Endothelial cell of umbilical vein (primary cell): ENCODE measurements around the gene CMTR1.

ENCODE experiments used
- EZH2 ChIP-seq: IDR thresholded peaks from 2 replicates; pipeline ENCODE4 v1.6.1; 2012; ENCODE audit warnings: borderline replicate concordance, low read depth, mild to moderate bottlenecking, moderate library complexity, low read length, inconsistent platforms; ENCODE audit not compliant: severe bottlenecking
- FOS ChIP-seq: IDR thresholded peaks from 2 replicates; pipeline ENCODE4 v1.6.1; 2011; ENCODE audit warnings: mild to moderate bottlenecking, low read length, moderate library complexity, borderline replicate concordance; ENCODE audit not compliant: insufficient read depth
- JUN ChIP-seq: IDR thresholded peaks from 2 replicates; pipeline ENCODE4 v1.6.1; 2011; ENCODE audit warnings: borderline replicate concordance, low read depth; ENCODE audit not compliant: insufficient read length, insufficient read depth
- MYC ChIP-seq: IDR thresholded peaks from one replicate; pipeline ENCODE4 v1.6.1; 2011; ENCODE audit warnings: mild to moderate bottlenecking, low read depth, low read length
- POLR2A ChIP-seq: IDR thresholded peaks from 2 replicates; pipeline ENCODE4 v1.6.1; 2012; ENCODE audit warnings: low read depth, mild to moderate bottlenecking, control low read depth, low read length
- POLR2AphosphoS5 ChIP-seq: IDR thresholded peaks from 2 replicates; pipeline ENCODE4 v1.6.1; 2012; ENCODE audit warnings: low read depth, mild to moderate bottlenecking, control low read depth, low read length, moderate library complexity; ENCODE audit not compliant: insufficient read depth
- TF ChIP-seq, protein P1 (sequence below), 2 donors: IDR thresholded peaks; 1 replicate in 1 of 2; 2 replicates in 1 of 2; pipeline ENCODE4 v1.5.1; 2011; ENCODE audit warnings: low read length in 2 of 2, mild to moderate bottlenecking in 2 of 2, moderate library complexity in 2 of 2, control low read depth in 1 of 2, inconsistent platforms in 1 of 2, low read depth in 1 of 2; ENCODE audit not compliant: insufficient read depth in 1 of 2; ENCODE audit errors: extremely low read depth in 1 of 2
- TF ChIP-seq, protein P2 (sequence below): IDR thresholded peaks from 2 replicates; pipeline ENCODE4 v1.6.1; 2011; ENCODE audit not compliant: insufficient read depth, insufficient read length

DNA sequence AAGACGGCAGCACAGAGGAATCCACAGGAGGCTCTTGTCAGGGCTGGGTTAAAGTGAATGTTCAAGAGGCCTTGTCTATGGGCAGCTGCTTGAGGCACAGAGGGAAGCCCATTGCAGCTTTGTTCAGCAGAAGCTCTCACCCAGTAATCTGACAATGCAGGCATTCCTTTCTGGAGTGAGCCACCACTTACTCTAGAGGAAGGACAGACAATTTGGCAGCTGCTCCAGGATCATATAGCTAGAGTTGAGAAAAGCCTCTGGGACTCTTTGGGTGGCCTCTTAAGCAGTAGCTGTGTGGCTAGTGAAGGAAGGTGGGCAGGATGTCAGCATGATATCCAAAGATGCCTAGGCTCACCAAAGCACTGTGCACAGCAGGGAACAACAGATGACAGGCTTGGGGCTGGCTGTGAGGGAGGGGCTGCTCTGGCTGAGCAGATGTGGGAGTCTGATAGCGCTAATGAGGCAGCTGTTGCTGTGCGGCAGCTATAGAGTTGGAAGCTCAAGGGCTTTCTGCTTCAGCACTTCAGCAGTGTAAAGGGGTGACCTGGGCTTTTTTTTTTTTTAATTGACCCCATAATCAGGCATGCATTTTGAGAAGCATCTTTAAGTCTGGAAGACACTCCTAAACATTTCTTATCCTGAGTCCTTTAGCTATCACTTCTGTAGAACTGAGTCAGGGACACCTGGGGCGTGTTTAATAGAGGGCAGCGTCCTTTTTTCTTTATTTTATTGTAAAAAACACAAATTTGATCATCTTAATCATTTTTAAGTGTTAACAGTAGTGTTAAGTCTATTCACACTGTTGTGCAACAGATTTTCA lies 27.2 kb downstream of the CMTR1 start:
- TF ChIP-seq MYC (no peak), POLR2A (no peak), POLR2AphosphoS5 (no peak), EZH2 (no peak), JUN (no peak), FOS (no peak)
- TF ChIP-seq, protein P1, sequence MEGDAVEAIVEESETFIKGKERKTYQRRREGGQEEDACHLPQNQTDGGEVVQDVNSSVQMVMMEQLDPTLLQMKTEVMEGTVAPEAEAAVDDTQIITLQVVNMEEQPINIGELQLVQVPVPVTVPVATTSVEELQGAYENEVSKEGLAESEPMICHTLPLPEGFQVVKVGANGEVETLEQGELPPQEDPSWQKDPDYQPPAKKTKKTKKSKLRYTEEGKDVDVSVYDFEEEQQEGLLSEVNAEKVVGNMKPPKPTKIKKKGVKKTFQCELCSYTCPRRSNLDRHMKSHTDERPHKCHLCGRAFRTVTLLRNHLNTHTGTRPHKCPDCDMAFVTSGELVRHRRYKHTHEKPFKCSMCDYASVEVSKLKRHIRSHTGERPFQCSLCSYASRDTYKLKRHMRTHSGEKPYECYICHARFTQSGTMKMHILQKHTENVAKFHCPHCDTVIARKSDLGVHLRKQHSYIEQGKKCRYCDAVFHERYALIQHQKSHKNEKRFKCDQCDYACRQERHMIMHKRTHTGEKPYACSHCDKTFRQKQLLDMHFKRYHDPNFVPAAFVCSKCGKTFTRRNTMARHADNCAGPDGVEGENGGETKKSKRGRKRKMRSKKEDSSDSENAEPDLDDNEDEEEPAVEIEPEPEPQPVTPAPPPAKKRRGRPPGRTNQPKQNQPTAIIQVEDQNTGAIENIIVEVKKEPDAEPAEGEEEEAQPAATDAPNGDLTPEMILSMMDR (IDR thresholded peaks at IDR 0.05; ENCODE audit: extremely low read depth in 1 of 2, insufficient read depth in 1 of 2, low read depth in 1 of 2, low read length in 2 of 2), result no peak
- TF ChIP-seq, protein P2, sequence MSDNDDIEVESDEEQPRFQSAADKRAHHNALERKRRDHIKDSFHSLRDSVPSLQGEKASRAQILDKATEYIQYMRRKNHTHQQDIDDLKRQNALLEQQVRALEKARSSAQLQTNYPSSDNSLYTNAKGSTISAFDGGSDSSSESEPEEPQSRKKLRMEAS, result no peak
